SHP77 treated with DMSO at 0.1 percent for 48 hours (cell line): ENCODE results near the gene CTXND2.

Experiments
- DNase-seq: peaks from one replicate; lab custom pipeline; 2025; lab: John Stamatoyannopoulos, UW

Gene CTXND2

GRCh38 chr1:150961756-150962155 lies 74.8 kb downstream of the CTXND2 start:
- no peak for DNase-seq
